Ectodermal cell (in vitro differentiated cells): ENCODE results near the gene CFAP46.

ENCODE experiments used
- H3K27ac ChIP-seq: 2 replicates; pipeline ENCODE4 v1.7.0; 2013; ENCODE audit warnings: mild to moderate bottlenecking, low read depth, low read length; ENCODE audit not compliant: insufficient read depth, poor library complexity, severe bottlenecking
- H3K27me3 ChIP-seq: 2 replicates; pipeline ENCODE4 v1.7.0; 2013; ENCODE audit warnings: mild to moderate bottlenecking, low read length; ENCODE audit not compliant: insufficient read depth, control insufficient read depth, poor library complexity, severe bottlenecking
- H3K36me3 ChIP-seq: one replicate; pipeline ENCODE4 v1.7.0; 2013; ENCODE audit warnings: low read length; ENCODE audit not compliant: control insufficient read depth, insufficient read depth
- H3K4me1 ChIP-seq: one replicate; pipeline ENCODE4 v1.7.0; 2013; ENCODE audit warnings: low read length; ENCODE audit not compliant: control insufficient read depth, insufficient read depth
- H3K4me3 ChIP-seq: 2 replicates; pipeline ENCODE4 v1.7.0; 2013; ENCODE audit warnings: low read depth, low read length, control low read depth; ENCODE audit not compliant: insufficient read depth
- H3K9me3 ChIP-seq: 2 replicates; pipeline ENCODE4 v1.7.0; 2013; ENCODE audit warnings: mild to moderate bottlenecking, low read length, moderate library complexity; ENCODE audit not compliant: control insufficient read depth
- WGBS, 2 experiments: methylation state at CpG; one replicate each; pipeline ENCODE4 v1.1.7; 2013; ENCODE audit warnings: missing lambda C conversion rate in 2 of 2; 5-methylcytosine and 5-hydroxymethylcytosine counted together

Gene CFAP46

DNA sequence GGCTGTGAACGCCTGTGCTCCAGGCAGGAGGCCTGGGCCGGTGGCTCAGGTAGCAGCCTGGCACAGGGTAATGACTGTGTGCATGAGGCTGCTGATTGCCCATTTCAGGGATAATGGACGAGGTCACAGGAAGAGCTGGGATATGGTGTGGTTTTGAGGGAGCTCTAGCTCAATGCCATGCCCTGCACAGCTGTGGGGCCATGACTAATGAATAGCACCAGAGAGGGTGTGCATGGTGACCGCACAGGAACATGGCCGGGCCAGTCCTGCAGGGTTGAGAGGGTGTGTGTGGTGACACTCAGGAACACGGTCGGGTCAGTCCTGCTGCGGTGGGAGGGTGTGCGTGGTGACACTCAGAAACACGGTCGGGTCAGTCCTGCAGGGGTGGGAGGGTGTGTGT is 178.3 kb downstream of the CFAP46 start:
- 90 to 94% methylated on average over 11 of the region's 11 CpGs for WGBS, 2 experiments
- H3K27me3 ChIP-seq: no peaks in the 10 kb centered on the region

GRCh38 chr10:132763545-132763944 is 178.8 kb downstream of the CFAP46 start:
- WGBS, 2 experiments: 91 to 95% methylated on average over 5 of the region's 5 CpGs
- no peaks in the 10 kb centered on the region for H3K27me3 ChIP-seq

More for the DNA sequence above, 178.3 kb downstream of the CFAP46 start:
- no peaks in the 10 kb centered on the region for H3K36me3 ChIP-seq
- no peak overlapping the region for H3K4me3 ChIP-seq
- no peak overlapping the region for H3K27ac ChIP-seq
- H3K4me1 ChIP-seq: no peaks in the 10 kb centered on the region
- no peaks in the 10 kb centered on the region for H3K9me3 ChIP-seq

GRCh38 chr10:132762267-132762666 is 180.1 kb downstream of the CFAP46 start:
- H3K36me3 ChIP-seq: no peaks in the 10 kb centered on the region
- WGBS, 2 experiments: 93 to 96% methylated on average over 6 of the region's 6 CpGs
- no peaks in the 10 kb centered on the region for H3K4me1 ChIP-seq
- no peaks in the 10 kb centered on the region for H3K27me3 ChIP-seq
- H3K9me3 ChIP-seq: no peaks in the 10 kb centered on the region
- H3K4me3 ChIP-seq: no peak overlapping the region
- no peak overlapping the region for H3K27ac ChIP-seq

More at GRCh38 chr10:132763545-132763944, 178.8 kb downstream of the CFAP46 start:
- Histone ChIP-seq H3K4me3 (no peak overlapping the region), H3K36me3 (no peaks in the 10 kb centered on the region), H3K9me3 (no peaks in the 10 kb centered on the region), H3K4me1 (no peaks in the 10 kb centered on the region), H3K27ac (no peak overlapping the region)

DNA sequence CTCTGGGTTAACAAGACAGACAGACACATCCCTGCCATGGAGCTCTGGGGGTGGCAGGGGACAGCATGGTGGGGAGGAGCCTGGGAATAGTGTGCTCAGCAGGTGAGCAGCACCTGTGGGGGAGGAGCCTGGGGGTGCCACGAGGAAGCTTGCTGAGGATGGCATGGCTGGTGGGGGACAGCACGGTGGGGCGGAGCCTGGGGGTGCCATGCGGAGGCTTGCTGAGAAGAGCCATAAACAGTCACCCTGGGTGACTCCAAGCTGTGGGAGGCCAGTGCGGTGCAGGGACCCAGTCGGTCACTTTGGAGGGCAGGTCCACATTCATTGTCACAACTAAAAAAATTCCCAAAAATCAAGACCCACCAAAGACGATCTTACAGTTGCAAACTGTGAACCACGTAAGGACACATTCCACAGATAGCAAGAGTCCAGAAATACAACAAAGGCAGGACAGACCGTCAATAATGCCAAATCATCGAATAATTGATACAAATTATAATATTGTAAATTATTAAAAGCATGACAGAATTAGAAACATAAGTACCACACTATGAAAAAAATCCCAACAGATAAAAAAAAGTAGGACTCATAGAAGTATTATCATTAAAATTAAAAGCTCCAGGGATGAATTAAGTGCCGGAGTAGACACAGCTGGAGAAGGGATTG is 180.8 kb downstream of the CFAP46 start:
- no peaks in the 10 kb centered on the region for H3K9me3 ChIP-seq
- no peaks in the 10 kb centered on the region for H3K4me1 ChIP-seq

DNA sequence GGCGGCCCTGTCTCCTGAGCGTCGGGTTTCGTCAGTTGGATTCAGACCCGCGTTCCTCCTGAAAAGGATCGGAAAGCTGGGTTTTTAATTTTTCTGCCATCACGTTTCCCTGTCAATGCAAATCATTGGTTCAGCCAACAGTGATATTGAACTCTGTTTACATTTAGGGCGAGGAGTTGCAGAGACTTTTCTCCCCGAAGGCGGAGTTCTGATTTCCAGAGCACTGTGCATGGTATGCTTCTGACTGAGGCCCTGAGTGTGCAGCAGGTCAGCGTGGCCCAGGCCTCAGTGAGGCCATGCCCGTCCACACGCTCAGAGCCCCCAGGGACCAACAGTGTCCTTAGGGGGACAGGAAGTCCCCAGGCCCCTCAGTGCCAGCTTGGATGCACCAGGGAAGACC is 183.5 kb downstream of the CFAP46 start:
- 94 to 96% methylated on average over 14 of the region's 14 CpGs for WGBS, 2 experiments
- Histone ChIP-seq H3K4me1 (no peaks in the 10 kb centered on the region), H3K4me3 (no peak overlapping the region), H3K36me3 (peaks cover 3% of the 10 kb centered on the region), H3K9me3 (no peaks in the 10 kb centered on the region), H3K27ac (no peak overlapping the region), H3K27me3 (no peaks in the 10 kb centered on the region)

More for the DNA sequence above, 180.8 kb downstream of the CFAP46 start:
- H3K4me3 ChIP-seq: no peak overlapping the region
- 94 to 97% methylated on average over 9 of the region's 11 CpGs for WGBS, 2 experiments
- no peak overlapping the region for H3K27ac ChIP-seq
- peaks cover 2% of the 10 kb centered on the region for H3K36me3 ChIP-seq
- H3K27me3 ChIP-seq: no peaks in the 10 kb centered on the region
